ENCODE results near the gene NSDHL. TPM values are rescaled to one million over a fixed set of nuclear protein-coding genes. Genes with fewer than 3 reads are reported as not detected.

The NSDHL gene
- total and polyA plus RNA-seq, 7 donors = 6.1 to 32.5 (median 9.9) TPM

GRCh38 chrX:152847281-152847680 is 16.4 kb downstream of the NSDHL start:
- intact Hi-C loops (cut with DNase I) = no loop called here
- no peaks in the 10 kb centered on the region for H3K9me3 ChIP-seq
- DNase-seq = no peak
- TF ChIP-seq POLR2A (IDR thresholded peaks at IDR 0.05) = no peak
- TF ChIP-seq, protein P1, sequence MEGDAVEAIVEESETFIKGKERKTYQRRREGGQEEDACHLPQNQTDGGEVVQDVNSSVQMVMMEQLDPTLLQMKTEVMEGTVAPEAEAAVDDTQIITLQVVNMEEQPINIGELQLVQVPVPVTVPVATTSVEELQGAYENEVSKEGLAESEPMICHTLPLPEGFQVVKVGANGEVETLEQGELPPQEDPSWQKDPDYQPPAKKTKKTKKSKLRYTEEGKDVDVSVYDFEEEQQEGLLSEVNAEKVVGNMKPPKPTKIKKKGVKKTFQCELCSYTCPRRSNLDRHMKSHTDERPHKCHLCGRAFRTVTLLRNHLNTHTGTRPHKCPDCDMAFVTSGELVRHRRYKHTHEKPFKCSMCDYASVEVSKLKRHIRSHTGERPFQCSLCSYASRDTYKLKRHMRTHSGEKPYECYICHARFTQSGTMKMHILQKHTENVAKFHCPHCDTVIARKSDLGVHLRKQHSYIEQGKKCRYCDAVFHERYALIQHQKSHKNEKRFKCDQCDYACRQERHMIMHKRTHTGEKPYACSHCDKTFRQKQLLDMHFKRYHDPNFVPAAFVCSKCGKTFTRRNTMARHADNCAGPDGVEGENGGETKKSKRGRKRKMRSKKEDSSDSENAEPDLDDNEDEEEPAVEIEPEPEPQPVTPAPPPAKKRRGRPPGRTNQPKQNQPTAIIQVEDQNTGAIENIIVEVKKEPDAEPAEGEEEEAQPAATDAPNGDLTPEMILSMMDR (IDR thresholded peaks at IDR 0.05) = no peak
- no peak for TF ChIP-seq POLR2AphosphoS5 (IDR thresholded peaks at IDR 0.05)
- H3K4me1 ChIP-seq = no peaks in the 10 kb centered on the region
- peaks cover 0 to 12% (median 2%) of the 10 kb centered on the region in 4 donors for H3K36me3 ChIP-seq
- H3K27ac ChIP-seq = no peak overlapping the region
- WGBS, 2 donors = 74 to 80% methylated on average over 6 of the region's 6 CpGs
- no peaks in the 10 kb centered on the region for H3K27me3 ChIP-seq
- H3K4me3 ChIP-seq = no peak overlapping the region

DNA sequence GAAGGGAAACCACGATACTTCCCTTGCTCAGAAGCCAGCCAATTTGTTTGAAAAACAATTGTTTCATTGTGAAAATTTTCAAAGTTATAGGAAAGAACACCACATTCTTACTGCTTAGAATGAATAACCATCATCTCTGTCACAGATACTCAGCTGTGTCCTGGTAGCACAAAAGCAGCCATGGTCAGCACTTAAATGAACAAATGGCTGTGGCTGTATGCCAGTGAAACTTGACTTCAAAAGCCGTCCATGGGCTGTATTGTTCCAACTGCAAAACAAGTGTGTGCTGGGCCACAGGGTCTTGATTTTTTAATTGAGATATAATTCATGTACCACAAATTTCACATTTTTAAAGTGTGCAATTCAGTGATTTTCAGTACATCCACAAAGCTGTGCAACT is 19.6 kb downstream of the NSDHL start:
- no peaks in the 10 kb centered on the region for H3K27me3 ChIP-seq
- H3K4me3 ChIP-seq = no peak overlapping the region
- H3K36me3 ChIP-seq = peaks cover 0 to 12% (median 2%) of the 10 kb centered on the region in 4 donors
- intact Hi-C loops (cut with DNase I) = no loop called here
- no peak for DNase-seq
- no peak overlapping the region for H3K27ac ChIP-seq
- 79 to 84% methylated on average over 2 of the region's 2 CpGs for WGBS, 2 donors
- TF ChIP-seq POLR2A (IDR thresholded peaks at IDR 0.05) (no peak), EP300 (IDR thresholded peaks at IDR 0.05) (no peak), POLR2AphosphoS5 (IDR thresholded peaks at IDR 0.05) (no peak)
- TF ChIP-seq, protein P1 (IDR thresholded peaks at IDR 0.05) = no peak
- H3K4me1 ChIP-seq = no peaks in the 10 kb centered on the region
- no peaks in the 10 kb centered on the region for H3K9me3 ChIP-seq

DNA sequence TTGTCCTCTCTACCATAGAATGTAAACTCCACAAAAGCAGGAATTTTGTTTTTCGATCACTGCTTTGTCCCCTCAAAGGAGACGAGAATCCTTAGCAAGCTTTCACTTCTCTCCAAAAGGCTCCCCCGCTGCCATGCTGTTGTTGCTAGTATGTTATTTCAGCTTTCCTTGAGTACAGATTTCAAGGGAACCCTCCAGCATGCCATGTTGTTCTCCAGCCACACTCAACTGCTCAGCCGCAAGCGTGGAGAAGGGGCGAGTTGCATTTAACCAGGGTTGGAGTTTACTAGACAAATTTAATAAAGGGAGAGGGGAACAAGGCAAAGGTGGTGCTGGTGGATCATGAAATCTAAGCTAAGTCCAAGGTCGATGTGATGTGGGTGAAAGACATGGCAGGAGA is 23.1 kb downstream of the NSDHL start:
- no peak for DNase-seq
- Histone ChIP-seq H3K27me3 (no peaks in the 10 kb centered on the region), H3K4me1 (no peaks in the 10 kb centered on the region), H3K36me3 (peaks cover 0 to 20% (median 2%) of the 10 kb centered on the region in 4 donors), H3K9me3 (no peaks in the 10 kb centered on the region), H3K4me3 (no peak overlapping the region), H3K27ac (no peak overlapping the region)
- 97 to 98% methylated on average over 7 of the region's 7 CpGs for WGBS, 2 donors
- TF ChIP-seq EP300 (IDR thresholded peaks at IDR 0.05) (no peak), POLR2AphosphoS5 (IDR thresholded peaks at IDR 0.05) (no peak), POLR2A (IDR thresholded peaks at IDR 0.05) (no peak)
- TF ChIP-seq, protein P1 (IDR thresholded peaks at IDR 0.05) = no peak
- intact Hi-C loops (cut with DNase I) = no loop called here

GRCh38 chrX:152861116-152861515 is 30.3 kb downstream of the NSDHL start:
- TF ChIP-seq, protein P1 (IDR thresholded peaks at IDR 0.05) = no peak
- no peak for TF ChIP-seq POLR2AphosphoS5 (IDR thresholded peaks at IDR 0.05)
- TF ChIP-seq EP300 (IDR thresholded peaks at IDR 0.05) = no peak
- TF ChIP-seq POLR2A (IDR thresholded peaks at IDR 0.05) = no peak
- Histone ChIP-seq H3K4me3 (no peak overlapping the region), H3K9me3 (no peaks in the 10 kb centered on the region), H3K27ac (no peak overlapping the region), H3K36me3 (peaks cover 0 to 17% (median 0%) of the 10 kb centered on the region in 4 donors), H3K4me1 (no peaks in the 10 kb centered on the region), H3K27me3 (no peaks in the 10 kb centered on the region)
- DNase-seq = no peak
- 89 to 90% methylated on average over 3 of the region's 3 CpGs for WGBS, 2 donors
- intact Hi-C loops (cut with DNase I) = no loop called here

- intact Hi-C loops (cut with DNase I) = no loop called here
- 90 to 91% methylated on average over 6 of the region's 6 CpGs for WGBS, 2 donors
- Histone ChIP-seq H3K4me1 (no peaks in the 10 kb centered on the region), H3K36me3 (peaks cover 0 to 23% (median 0%) of the 10 kb centered on the region in 4 donors), H3K27me3 (no peaks in the 10 kb centered on the region), H3K9me3 (no peaks in the 10 kb centered on the region), H3K27ac (no peak overlapping the region), H3K4me3 (no peak overlapping the region)
- DNase-seq = no peak
- TF ChIP-seq, protein P1 (IDR thresholded peaks at IDR 0.05) = no peak
- TF ChIP-seq POLR2AphosphoS5 (IDR thresholded peaks at IDR 0.05) (no peak), POLR2A (IDR thresholded peaks at IDR 0.05) (no peak), EP300 (IDR thresholded peaks at IDR 0.05) (no peak)
Measured at GRCh38 chrX:152861826-152862225, 31.0 kb downstream of the NSDHL start.

Data from sigmoid colon (tissue), 7 donors.